ENCODE results near the gene VPS39.

Gene VPS39

DNA sequence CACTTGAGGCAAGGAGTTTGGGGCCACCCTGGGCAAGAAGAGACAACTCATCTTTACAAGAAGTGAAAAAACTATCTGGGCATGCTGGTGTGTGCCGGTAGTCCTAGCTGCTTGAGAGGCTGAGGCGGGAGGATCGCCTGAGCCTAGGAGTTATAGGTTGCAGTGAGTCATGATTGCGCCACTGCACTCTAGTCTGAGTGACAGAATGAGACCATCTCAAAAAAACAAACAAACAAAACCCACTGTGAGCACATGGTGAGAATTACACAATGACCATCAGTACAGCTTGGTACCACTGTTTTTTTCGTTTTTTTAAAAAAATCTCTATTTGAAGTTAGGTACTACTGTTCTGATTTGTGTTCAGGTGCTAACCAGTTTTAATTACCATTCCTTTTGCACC, 13.6 kb downstream of the VPS39 start:
- DNase-seq = no peak

DNA sequence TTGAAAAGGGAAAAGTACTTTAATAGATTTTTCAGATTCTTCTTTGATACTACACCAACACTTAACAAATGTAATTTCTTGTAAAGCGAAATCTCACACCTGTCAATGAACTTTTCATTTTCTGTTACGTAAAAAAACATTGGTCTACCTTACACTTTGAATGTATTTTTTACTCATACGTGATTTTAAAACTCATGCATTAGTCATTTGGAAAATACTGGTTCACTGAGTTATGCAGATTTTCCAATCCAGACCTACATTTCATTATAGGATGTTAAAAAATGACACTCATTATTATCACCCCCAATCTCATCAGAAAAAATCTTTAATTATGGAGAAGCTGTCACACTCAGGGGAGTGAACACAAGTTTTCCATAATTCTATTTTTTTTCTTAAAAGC, 14.7 kb downstream of the VPS39 start:
- DNase-seq = no peak

DNA sequence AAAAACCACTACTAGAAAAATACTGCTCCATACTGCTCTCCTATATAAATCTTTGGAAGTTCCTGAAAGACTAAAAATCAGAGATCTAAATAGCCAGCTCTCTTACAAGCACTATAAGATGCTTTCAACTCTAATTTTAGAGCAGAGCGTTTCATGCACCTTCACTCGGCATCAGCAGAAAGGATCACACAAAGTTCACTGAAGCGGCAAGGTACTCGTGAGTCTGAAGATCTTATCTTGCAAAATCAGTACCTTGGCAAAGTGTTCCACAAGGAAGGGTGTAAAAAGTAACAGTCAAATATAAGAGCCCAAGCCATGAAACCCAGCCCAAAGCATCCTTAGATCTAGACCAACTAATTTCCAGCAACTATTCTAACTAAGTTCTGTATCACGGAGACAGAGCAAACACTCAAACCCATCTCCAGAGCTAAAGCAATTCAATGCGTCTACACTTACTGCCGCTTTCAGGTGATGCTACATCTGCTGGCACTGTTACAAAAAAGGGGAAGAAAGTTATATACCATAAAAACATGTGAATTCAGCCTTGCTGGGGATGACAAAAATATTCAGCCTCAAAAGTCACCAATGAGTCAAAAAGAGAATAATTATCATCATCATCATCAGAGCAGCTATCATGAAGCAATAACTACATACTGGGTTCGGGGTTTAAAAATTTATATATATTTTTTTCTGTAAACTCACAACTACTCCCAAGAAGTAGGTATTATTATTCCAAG, 16.3 kb downstream of the VPS39 start:
- DNase-seq = no peak

DNA sequence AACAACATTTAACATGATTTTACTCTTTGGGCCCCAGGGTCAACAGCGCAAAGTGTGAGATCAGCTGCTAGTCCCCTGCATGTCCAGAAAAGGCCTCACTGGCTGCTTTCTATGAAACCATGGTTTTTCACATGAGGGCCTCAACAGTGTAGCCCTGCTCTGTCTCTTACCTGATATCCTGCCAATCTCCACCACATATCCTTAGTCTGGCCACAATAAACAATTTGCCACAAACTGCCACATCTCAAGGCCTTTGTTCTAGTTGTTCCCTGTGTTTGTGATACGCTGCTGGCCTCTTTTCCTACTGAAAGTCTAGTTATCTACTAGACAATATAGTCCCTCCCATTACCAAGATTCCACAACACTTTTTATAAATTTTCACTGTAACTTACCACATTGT, 17.7 kb downstream of the VPS39 start:
- no peak for DNase-seq

DNA sequence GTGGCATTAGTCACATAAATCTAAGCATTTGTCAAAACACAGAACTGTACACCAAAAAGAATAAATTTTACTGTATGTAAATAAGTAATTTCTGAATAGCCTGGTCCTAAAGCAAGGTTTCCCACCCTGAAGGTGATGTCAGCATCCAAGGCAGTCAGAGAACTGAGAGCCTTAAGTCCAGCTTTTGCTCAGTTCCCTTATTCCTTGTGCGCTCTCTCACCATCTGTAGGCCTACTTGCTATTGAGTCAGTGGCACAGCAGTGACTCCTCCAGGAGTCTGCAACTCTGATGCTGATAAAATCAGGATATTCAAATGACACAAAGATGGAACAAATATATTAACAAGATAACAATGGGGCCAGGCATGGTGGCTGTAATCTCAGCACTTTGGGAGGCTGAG, 22.3 kb downstream of the VPS39 start:
- no peak for DNase-seq

DNA sequence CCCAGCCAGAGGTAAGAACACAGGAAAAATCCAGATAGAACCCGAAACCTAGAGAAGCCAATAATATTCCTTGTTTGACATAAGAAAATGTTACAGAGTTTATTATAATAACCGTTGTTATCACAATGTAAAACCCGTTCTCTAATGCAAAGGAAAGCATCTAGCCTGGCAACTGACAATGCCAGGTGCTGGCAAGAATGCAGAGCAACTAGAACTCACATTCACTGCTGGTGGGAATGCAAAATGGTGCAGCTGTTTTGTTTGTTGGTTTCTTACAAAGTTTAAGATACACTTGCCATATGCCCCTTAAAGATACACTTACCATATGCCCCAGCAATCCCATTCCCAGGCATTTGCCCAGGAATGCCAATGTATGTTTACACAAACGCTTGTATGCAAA, 23.4 kb downstream of the VPS39 start:
- no peak for DNase-seq

DNA sequence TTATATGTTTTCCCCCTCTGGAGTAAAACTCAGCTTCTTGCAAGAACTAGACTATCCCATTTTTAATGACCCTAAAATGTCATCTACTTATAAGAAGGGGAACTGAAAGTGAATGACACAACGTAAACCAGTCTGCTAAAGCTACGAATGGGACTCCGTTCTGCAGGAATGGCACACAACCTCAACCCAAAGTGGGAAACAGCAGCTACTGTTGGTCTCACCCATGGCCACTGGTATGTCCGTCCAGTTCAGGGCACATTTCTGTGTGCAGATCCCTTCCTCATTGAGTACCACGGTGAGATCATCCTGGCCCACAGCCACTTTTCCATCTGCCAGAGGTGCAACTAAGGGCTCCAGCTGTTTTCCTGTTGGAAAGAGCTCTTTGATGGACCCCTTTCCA, 23.8 kb downstream of the VPS39 start:
- no peak for DNase-seq

DNA sequence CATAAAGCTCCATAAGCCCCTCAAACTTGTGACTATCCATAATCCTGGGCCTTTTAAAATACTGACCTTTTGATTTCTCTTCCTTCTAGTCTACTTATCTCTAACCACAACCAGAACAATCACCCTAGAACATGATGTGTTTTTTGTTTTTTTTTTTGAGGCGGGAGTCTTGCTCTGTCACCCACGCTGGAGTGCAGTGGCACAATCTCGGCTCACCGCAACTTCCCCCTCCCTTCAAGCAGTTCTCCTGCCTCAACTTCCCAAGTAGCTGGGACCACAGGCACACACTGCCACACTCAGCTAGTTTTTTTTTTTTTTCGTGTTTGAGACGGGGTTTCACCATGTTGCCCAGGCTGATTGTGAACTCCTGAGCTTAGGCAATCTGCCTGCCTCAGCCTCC, 25.1 kb downstream of the VPS39 start:
- no peak for DNase-seq

DNA sequence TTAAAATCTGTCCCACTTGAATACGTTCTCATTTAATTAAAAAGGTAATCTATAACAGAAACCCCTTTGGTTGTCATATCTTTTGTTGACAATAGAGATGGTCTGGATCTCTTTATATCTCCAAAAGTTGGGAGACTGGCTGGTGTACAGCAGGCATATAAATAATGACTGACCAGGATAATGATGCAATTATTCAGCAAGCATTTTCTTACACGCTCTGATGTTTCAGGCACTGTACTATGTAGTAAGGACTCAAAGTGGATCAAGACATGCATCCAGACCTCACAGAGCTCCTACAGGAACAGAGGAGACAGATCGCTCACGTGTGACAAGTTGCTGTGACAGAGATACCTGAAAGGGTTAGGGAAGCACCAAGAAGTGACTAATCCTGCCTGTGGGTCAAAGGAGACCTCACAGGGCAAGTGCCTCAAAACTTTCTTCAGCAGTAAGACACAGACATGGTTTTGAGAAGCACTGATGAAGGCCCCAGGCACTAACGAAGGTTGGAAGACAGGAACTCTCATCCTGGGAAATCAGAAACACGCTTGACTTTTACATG, 25.7 kb downstream of the VPS39 start:
- DNase-seq = no peak

DNA sequence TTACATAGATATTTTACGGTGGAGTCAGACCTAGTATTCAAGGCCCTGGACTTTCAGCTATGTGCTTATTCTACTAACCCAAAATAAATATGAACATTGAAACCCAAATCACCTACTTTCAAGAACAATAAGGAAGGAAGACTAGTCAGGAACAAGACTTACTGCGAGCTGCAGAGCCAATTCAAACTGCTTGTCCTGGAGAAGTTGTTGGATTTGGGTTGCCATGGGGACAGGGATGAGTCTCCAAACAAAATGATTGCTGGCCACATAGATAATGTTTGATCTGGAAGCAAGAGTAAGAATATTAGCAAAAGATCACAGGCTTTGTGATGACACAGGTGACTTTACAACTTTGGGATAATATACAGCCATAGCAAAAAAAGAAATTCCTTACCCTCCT, 30.0 kb downstream of the VPS39 start:
- no peak for DNase-seq

DNA sequence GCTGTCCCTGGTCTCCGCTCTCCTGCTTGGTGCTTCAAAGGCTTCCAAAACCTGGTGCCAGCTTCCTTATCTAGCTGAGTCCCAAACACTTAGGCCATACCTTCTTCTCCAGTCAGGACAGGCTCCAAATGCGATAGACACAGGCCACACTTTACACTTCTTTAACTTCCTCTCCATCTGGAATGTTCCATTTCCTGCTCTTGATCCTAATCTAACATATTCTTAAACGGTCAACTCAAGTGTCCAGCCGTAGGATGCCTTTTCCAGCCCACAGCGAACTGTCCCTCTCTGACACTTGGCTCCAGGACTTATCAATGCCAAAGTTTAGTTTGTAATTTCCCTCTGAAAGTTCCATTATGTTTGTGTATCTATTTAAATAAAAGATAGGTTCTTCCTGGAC, 32.4 kb downstream of the VPS39 start:
- no peak for DNase-seq

DNA sequence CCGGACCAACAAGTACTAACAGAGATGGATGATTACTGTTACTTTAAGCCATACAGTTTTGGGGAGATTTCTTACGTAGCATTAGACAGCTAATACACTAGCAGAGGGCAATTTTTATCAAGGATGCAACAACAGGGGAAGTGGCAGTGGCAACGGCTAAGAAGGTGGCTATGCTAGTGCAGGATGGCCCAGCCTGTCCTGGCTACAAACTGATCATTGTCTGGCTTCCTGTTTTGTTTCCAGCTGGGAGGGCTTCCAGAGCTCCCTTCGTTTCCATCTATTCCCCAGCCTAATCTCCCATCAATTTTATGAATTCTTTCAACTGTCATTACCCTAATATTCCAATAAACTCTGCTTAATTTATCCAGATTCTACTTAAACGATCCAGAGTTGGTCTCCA, 35.6 kb downstream of the VPS39 start:
- no peak for DNase-seq

DNA sequence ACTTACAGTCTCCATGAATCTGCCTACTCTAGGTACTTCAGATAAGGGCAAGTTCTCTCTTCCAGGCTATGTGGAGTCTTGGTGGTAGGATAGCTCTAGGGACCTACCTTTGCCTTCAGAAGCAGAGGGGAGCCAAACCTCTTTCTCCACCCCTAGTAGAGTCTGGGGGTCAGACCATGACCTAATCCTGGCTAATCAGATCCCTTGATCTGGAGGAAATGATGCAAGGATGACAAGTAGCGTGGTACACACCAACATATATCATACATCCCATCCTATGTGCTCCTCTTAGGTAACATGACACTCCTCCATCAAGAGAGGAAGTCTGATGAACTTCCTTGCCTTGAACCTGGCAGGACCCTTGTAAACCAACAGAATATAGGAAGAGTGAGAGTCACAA, 36.3 kb downstream of the VPS39 start:
- no peak for DNase-seq

DNA sequence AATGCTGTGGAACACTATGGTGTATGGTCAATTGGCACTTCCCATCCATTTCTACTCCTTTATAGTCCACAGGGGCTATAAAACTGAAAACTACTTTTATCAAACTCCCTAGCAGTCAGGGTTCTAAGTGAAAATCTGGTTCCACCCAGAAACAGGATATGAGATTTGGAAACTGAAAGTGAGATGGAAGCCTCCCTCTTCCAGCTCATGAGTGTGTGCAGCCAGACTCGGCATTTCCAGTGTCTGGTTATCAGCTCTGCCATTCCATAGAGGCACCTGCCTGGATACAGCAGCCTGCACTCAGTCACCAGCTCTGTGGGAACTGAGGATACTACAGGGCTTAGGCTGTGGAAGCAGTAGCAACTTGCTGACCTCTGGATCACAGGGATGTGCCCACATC, 37.0 kb downstream of the VPS39 start:
- peak in 1 of 2 donors; percentile 2 for DNase-seq

DNA sequence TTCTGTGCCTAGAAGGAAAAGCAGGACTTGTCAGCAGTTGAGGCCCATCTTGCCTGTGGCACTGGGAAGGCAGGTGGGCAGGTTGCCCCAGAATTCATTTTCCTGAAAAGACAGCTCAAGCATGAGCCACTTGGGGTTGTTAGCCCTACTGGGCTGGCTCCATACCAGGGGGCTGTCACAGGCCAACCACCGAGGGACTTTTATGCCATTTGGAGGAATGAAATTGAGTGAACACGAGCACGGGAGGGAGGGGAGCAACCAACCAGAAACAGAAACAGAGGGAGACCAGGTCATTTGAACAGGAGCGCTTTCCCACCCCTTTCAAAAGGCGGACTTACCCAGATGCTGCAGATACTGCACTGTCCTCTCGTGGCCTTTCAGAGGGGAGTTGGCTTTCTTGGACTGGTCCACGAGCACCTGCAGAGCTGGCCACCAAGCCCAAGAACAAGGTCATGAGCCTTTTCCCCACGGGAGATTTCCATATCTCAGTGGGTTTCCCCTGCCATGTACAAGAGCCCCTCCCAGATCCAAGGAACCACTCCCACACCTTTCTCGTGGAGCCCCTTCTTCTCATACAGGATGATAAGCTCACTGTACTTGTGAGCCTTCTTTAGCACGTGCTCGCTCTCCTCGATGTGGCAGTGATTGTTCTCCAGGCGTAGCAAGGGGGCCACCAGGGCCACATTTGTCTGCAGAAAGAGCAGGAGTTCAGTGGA, 41.7 kb downstream of the VPS39 start:
- DNase-seq = no peak

DNA sequence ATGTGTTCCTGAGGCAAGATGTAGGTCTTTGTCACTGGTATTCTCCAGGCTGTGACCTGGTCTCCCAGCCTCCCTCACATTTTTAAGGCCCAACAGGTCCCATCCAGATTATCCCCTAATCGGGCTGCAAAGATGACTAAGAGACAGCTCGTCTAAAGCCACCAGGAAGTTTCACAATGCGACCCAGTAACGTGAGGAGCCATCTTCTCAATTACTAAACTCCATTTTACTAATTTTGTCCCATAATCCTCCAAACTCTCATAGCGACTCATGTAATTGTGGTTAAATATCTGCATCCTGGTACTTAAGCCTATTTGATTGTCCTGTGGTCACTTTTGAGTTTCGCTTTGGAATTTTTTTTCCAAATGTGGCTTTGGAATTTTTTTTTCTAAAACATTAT, 43.0 kb downstream of the VPS39 start:
- no peak for DNase-seq

DNA sequence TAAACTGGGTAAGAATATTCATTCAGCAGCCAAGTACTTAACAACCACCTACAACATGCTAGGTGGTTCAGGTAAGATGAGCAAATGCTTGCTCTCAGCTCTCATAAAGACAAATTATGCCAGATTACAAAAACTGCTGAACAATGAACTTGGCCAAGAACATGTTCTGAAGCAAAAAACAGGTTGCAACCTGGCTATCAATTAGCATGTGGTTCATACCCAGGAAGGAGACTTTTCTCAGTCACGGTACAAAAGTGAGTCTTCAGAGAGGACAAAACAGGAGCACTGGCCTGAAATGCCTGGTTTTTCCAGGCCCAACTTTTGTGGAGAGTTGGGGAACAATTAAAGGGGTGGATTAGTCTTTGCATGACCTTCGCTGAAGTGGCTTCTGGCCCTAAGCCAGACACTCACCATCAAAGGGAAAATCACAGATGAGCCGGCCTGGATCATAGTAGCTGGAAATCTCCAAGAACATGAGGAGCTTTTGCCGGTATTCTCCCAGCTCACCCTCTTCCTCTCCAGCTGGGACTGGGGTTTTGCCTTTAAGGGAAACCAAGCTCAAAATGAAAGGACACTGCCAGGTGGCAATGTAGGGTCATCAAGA, 44.1 kb downstream of the VPS39 start:
- no peak for DNase-seq

DNA sequence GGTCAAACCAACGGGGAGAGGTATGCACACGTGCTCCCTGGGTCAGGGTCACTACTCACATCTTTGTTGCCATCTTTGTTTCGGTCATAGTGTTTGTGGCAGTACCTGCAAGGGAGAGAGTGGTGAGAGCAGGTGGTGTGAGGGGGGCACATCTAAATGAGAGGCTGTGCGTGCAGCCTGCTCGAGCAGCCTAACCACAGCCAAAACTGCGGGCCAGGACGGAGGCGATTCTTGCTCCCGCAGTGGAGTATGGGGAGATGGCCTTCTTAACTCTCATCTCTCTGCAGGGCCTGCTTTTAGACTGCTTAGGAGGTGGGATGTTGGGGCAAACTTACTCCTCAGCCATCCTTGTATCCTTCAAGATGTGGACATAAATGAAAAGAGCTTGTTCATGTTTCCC, 44.8 kb downstream of the VPS39 start:
- no peak for DNase-seq

DNA sequence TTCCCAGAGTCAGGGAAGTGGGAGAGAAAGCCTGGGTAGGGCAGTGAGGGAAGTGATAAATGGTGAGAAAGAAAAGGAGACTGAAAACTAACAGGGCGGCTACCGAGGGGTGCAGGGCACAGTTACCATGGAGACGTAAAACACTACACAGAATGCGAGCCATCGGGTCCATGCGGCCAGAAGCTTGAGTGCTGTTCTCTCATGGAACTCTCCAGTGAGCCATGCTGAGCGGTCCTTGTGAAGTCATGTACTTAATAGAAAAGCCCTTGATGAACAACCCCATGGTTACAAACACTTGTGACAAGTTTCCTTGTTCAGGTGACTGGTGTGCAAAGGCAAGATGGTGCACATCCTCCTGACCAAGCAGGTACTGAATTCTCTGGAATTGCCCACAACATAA, 48.0 kb downstream of the VPS39 start:
- DNase-seq = no peak

DNA sequence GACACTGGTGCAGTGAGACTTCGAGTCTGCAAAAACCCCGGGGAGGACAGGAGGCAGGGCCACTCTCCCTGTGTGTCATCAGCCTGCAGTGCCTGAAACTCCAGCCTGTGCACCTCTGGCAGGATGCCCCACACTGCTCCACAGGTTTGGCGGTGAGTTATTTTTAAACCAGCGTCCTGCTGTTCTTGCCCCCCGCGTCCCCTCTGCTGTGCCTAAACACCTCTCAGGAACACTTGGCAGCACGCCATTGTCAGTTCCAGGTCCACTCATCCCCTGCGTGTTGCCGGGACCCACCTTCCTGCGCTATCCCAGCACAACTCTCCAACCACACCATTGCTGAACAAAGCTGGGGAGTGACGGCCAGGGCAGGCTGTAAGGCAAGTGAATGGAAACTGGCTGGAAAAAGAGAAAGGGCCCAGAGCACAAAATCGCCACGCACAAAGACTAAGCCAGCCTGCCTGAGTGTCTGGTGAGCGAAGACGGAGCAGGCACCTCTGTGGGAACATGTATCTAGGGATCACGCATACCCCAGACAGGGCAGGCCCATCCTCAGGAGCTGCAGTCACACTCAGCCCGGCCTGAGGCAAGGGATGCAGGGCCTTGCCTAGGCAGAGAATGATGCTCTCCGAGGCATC, 48.6 kb downstream of the VPS39 start:
- no peak for DNase-seq

DNA sequence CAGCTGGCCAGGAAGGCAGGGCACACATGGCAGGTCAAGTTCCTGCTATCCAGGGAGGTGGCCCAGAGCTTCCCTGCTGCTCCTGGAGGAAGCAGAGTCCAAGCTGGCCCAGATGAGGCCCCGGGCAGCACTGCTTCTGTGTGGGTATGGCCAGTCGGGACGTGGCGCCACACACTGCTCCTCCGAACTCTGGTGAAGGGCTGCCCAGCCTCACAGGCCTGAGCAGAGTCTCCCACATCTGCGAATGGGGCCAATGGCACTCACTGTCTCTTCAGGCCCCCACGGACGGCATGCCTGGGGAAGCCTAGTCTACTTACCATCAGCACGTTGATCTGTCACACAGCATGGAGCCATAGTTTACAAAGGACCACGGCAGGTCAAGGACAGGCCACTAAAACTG, 49.2 kb downstream of the VPS39 start:
- DNase-seq = no peak

DNA sequence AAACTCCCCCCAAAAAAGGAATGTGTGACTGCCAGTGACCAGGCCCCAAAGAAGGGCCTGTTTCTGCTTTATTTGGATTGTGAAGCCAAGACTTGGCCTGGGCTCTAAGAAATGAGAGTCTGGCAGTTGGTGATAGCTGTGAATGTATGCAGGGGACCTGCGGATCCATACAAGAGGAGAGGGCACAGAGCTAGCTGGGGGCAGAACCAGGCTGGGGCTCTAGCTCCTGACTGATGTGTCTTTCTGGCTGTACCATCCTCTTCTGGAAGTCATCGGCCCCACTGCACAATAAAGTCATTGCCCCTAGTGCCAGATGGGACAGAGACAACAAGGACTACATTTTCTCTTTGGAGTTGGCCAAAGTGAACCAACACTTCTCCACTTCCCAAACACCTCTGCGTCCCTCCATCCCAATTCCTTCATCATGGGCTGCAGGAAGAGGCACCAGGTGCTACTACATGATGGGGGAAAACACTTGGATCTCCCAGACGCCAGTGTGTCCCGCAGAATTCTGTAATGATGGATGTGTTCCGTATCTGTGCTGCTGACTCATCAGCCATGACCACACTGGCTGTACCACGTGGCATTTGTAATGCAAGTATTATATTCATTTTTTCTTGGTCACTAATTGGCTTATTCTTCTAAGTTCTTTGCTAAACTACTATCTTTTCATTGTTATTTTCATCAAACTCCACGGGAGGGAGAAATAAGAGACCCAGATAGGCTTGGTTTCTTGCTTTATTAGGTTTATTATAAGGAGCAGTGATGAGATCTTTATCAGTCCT, 49.9 kb downstream of the VPS39 start:
- DNase-seq = no peak

DNA sequence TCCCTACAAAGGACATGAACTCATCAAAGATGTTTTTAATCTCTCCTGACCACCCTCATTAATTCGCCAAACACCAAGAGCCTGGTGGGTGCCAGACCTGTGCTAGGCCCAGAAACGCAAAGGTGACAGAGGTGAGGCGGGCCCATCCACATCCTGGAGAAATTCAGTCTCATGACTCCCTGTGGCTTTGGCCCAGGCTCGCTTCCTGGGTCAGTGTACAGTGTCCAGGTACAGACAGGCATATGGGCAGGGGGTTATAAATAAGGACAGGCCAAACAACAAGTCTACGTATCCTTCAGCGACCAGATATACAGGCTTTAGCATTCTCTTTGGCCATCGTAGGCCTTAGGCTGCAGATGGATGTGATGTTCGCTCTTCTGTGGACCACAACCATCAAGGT, 50.7 kb downstream of the VPS39 start:
- no peak for DNase-seq
